ENCODE data around the gene C1orf159. TPM values are rescaled to one million over a fixed set of nuclear protein-coding genes. Genes with fewer than 3 reads are reported as not detected.

The C1orf159 gene
- total and polyA plus RNA-seq, 3 donors from 2014 or later: 40.7 to 68.3 (median 50.7) TPM

- DNase-seq: no peak
- TF ChIP-seq, protein P1, sequence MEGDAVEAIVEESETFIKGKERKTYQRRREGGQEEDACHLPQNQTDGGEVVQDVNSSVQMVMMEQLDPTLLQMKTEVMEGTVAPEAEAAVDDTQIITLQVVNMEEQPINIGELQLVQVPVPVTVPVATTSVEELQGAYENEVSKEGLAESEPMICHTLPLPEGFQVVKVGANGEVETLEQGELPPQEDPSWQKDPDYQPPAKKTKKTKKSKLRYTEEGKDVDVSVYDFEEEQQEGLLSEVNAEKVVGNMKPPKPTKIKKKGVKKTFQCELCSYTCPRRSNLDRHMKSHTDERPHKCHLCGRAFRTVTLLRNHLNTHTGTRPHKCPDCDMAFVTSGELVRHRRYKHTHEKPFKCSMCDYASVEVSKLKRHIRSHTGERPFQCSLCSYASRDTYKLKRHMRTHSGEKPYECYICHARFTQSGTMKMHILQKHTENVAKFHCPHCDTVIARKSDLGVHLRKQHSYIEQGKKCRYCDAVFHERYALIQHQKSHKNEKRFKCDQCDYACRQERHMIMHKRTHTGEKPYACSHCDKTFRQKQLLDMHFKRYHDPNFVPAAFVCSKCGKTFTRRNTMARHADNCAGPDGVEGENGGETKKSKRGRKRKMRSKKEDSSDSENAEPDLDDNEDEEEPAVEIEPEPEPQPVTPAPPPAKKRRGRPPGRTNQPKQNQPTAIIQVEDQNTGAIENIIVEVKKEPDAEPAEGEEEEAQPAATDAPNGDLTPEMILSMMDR (IDR thresholded peaks at IDR 0.05): no peak
- no peak for TF ChIP-seq POLR2A (IDR thresholded peaks at IDR 0.05)
- Histone ChIP-seq H3K4me1 (no peaks in the 10 kb centered on the region), H3K36me3 (ENCODE audit: low read depth, missing control alignments) (no peaks in the 10 kb centered on the region), H3K27ac (no peak overlapping the region), H3K4me3 (no peak overlapping the region), H3K9me3 (no peaks in the 10 kb centered on the region), H3K27me3 (no peaks in the 10 kb centered on the region)
- WGBS, 2 donors: 93 to 94% methylated on average over 12 to 26 of the region's 28 CpGs
- intact Hi-C loops (cut with DNase I; ENCODE audit: low total_unique reads): no loop called here
Measured at GRCh38 chr1:1134300-1134970, 18.5 kb upstream of the C1orf159 start.

DNA sequence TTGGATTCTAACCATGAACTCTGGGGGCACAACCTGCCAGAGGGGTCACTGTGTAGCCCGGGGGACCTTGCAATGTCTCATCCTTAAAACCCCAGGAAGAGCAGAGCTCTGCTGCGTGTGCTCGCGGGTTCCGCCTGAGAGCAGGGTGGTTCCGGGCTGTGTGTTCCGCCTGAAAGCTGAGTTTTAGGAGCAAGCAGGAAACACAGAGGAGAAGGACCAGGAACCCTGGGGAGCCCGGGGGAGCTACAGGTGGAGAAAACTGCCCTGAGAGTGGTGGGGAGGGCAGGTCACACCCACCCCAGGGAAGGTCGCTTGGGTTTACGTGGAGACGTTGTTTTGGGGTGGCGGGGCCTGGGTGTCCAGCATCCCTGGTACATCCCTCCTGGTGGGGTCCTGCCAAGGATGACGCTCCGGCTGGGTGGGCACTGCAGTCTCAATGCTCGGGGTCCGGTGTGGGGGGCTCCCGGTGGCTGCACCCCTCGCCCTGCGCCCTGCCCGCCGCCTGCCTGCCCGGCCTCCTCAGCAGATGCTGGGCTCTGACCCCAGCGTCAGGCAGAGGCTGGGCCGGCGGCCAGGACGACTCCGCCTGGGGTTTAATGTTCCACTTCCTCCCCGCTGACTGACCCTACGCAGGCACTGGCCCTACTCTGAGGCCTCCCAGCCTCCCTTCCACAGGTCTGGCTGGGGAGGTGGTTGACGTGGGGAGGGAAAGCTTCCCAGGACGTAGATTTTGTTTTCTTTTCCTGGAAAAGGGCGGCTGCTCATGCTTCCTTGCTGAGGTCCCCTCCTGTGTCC, 17.3 kb upstream of the C1orf159 start:
- Histone ChIP-seq H3K4me3 (no peak overlapping the region), H3K27me3 (no peaks in the 10 kb centered on the region), H3K9me3 (no peaks in the 10 kb centered on the region), H3K36me3 (ENCODE audit: low read depth, missing control alignments) (no peaks in the 10 kb centered on the region), H3K4me1 (peaks cover 7% of the 10 kb centered on the region), H3K27ac (no peak overlapping the region)
- WGBS, 2 donors: 64 to 65% methylated on average over 25 to 32 of the region's 32 CpGs
- no peak for TF ChIP-seq POLR2A (IDR thresholded peaks at IDR 0.05)
- TF ChIP-seq, protein P1 (IDR thresholded peaks at IDR 0.05): no peak
- intact Hi-C loops (cut with DNase I; ENCODE audit: low total_unique reads): no loop called here
- DNase-seq: peak; percentile 52

- 91 to 96% methylated on average over 23 to 47 of the region's 48 CpGs for WGBS, 2 donors
- intact Hi-C loops (cut with DNase I; ENCODE audit: low total_unique reads): no loop called here
- H3K27me3 ChIP-seq: no peaks in the 10 kb centered on the region
Measured at GRCh38 chr1:1132042-1132950, 16.4 kb upstream of the C1orf159 start.

More at GRCh38 chr1:1132042-1132950, 16.4 kb upstream of the C1orf159 start:
- Histone ChIP-seq H3K4me1 (peaks cover 10% of the 10 kb centered on the region), H3K4me3 (no peak overlapping the region), H3K9me3 (no peaks in the 10 kb centered on the region), H3K27ac (no peak overlapping the region), H3K36me3 (ENCODE audit: low read depth, missing control alignments) (no peaks in the 10 kb centered on the region)
- no peak for DNase-seq
- TF ChIP-seq, protein P1 (IDR thresholded peaks at IDR 0.05): no peak
- TF ChIP-seq POLR2A (IDR thresholded peaks at IDR 0.05): no peak

Measured in testis (tissue), 3 donors.